ENCODE results near the gene PPP2R2B.

Gene PPP2R2B

GRCh38 chr5:146778795-146779194, 99.8 kb downstream of the PPP2R2B start:
- no peak overlapping the region for H3K4me3 ChIP-seq (ENCODE audit: low read length)
- DNase-seq (ENCODE audit: low read depth), result no peak
- TF ChIP-seq, protein P1, sequence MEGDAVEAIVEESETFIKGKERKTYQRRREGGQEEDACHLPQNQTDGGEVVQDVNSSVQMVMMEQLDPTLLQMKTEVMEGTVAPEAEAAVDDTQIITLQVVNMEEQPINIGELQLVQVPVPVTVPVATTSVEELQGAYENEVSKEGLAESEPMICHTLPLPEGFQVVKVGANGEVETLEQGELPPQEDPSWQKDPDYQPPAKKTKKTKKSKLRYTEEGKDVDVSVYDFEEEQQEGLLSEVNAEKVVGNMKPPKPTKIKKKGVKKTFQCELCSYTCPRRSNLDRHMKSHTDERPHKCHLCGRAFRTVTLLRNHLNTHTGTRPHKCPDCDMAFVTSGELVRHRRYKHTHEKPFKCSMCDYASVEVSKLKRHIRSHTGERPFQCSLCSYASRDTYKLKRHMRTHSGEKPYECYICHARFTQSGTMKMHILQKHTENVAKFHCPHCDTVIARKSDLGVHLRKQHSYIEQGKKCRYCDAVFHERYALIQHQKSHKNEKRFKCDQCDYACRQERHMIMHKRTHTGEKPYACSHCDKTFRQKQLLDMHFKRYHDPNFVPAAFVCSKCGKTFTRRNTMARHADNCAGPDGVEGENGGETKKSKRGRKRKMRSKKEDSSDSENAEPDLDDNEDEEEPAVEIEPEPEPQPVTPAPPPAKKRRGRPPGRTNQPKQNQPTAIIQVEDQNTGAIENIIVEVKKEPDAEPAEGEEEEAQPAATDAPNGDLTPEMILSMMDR (conservative IDR thresholded peaks at IDR 0.05; ENCODE audit: low read length), result no peak

DNA sequence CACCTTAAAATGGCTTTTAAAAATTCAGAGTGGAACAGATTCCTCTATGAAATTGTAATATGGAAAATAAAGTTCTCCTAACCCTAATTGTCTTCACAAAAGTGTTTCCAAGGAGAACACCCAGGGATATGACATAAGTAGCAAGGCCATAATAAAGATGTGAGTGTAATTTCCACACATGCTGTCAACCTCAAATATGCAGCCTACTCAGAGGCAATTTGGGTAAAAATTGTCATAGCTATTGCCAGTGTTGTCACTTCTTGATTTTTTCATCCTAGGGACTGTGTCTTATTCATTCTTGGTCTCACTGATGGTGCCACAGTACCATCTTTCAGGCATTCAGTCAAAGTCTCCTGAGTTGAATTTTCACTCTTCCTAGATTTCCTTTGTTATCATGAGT, 100.3 kb downstream of the PPP2R2B start:
- DNase-seq (ENCODE audit: low read depth), result no peak
- TF ChIP-seq, protein P1 (conservative IDR thresholded peaks at IDR 0.05; ENCODE audit: low read length), result no peak
- H3K4me3 ChIP-seq (ENCODE audit: low read length), result no peak overlapping the region

DNA sequence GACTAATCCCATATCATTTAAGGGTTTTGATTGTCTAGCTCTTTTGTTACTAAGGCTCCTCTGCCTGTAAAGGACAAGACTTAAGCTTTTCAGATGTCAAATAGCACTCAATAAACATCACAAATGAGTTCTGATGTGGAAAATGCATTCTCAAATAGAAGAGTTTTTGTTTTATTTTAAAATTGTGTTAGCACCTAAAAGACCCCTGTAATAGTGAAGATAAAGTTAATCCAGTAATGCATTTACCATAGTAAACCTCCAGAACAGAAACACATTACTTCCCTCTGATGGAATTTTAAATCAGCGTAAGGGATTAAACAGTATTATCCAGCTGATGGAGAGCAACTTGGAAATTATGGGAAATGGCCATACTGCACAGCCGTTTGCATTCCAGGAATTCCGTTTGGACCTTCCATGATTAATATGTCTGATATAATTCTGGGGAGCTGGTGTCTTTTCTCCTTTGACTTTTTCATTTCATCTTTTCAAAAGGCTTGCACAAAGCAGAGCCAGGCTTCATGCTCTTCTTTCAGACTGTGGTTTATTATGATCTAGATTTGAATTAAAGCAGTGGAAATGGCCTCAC, 105.6 kb downstream of the PPP2R2B start:
- TF ChIP-seq, protein P1 (conservative IDR thresholded peaks at IDR 0.05; ENCODE audit: low read length), result no peak
- H3K4me3 ChIP-seq (ENCODE audit: low read length), result no peak overlapping the region
- DNase-seq (ENCODE audit: low read depth), result no peak

- H3K4me3 ChIP-seq (ENCODE audit: low read length), result no peak overlapping the region
- TF ChIP-seq, protein P1 (conservative IDR thresholded peaks at IDR 0.05; ENCODE audit: low read length), result no peak
- DNase-seq (ENCODE audit: low read depth), result no peak
These were observed 107.6 kb downstream of the PPP2R2B start for GRCh38 chr5:146770980-146771379.

GRCh38 chr5:146770546-146770945, 108.0 kb downstream of the PPP2R2B start:
- TF ChIP-seq, protein P1 (conservative IDR thresholded peaks at IDR 0.05; ENCODE audit: low read length), result no peak
- no peak overlapping the region for H3K4me3 ChIP-seq (ENCODE audit: low read length)
- DNase-seq (ENCODE audit: low read depth), result no peak

GRCh38 chr5:146767534-146767933, 111.0 kb downstream of the PPP2R2B start:
- no peak overlapping the region for H3K4me3 ChIP-seq (ENCODE audit: low read length)
- TF ChIP-seq, protein P1 (conservative IDR thresholded peaks at IDR 0.05; ENCODE audit: low read length), result no peak
- DNase-seq (ENCODE audit: low read depth), result no peak

GRCh38 chr5:146766013-146766412, 112.5 kb downstream of the PPP2R2B start:
- no peak overlapping the region for H3K4me3 ChIP-seq (ENCODE audit: low read length)
- no peak for DNase-seq (ENCODE audit: low read depth)
- TF ChIP-seq, protein P1 (conservative IDR thresholded peaks at IDR 0.05; ENCODE audit: low read length), result no peak

Measured in AG10803 (cell line).